ENCODE results near the gene EXT2.

Gene EXT2

GRCh38 chr11:44247508-44247907 lies 152.0 kb downstream of the EXT2 start:
- no peak for DNase-seq

GRCh38 chr11:44248109-44248508 lies 152.6 kb downstream of the EXT2 start:
- no peak for DNase-seq

GRCh38 chr11:44250421-44250820 lies 154.9 kb downstream of the EXT2 start:
- DNase-seq, result no peak

- DNase-seq, result no peak
Measured at GRCh38 chr11:44252999-44253602, 157.6 kb downstream of the EXT2 start.

- no peak for DNase-seq
Measured at GRCh38 chr11:44255406-44256071, 160.1 kb downstream of the EXT2 start.

GRCh38 chr11:44256673-44257291 lies 161.3 kb downstream of the EXT2 start:
- DNase-seq, result no peak

- DNase-seq, result no peak
Measured at GRCh38 chr11:44257338-44258189, 162.1 kb downstream of the EXT2 start.

- no peak for DNase-seq
Measured at GRCh38 chr11:44258190-44258489, 162.7 kb downstream of the EXT2 start.

- DNase-seq, result no peak
Measured at GRCh38 chr11:44258839-44259420, 163.5 kb downstream of the EXT2 start.

- no peak for DNase-seq
Measured at GRCh38 chr11:44260081-44260480, 164.6 kb downstream of the EXT2 start.

- no peak for DNase-seq
Measured at GRCh38 chr11:44261800-44262591, 166.5 kb downstream of the EXT2 start.

GRCh38 chr11:44263738-44264437 lies 168.4 kb downstream of the EXT2 start:
- no peak for DNase-seq

GRCh38 chr11:44264438-44264749 lies 168.9 kb downstream of the EXT2 start:
- DNase-seq, result no peak

- DNase-seq, result no peak
Measured at GRCh38 chr11:44264761-44265160, 169.3 kb downstream of the EXT2 start.

- DNase-seq, result no peak
Measured at GRCh38 chr11:44266056-44266780, 170.7 kb downstream of the EXT2 start.

- no peak for DNase-seq
Measured at GRCh38 chr11:44267006-44267749, 171.7 kb downstream of the EXT2 start.

- DNase-seq, result no peak
Measured at GRCh38 chr11:44267750-44268613, 172.5 kb downstream of the EXT2 start.

- DNase-seq, result no peak
Measured at GRCh38 chr11:44268614-44269080, 173.2 kb downstream of the EXT2 start.

Data from NCI-H748 treated with DMSO at 0.1 percent for 48 hours (cell line).